GM10266 (cell line): ENCODE data around the gene C1QTNF12.

ENCODE experiments used
- DNase-seq: peaks from one replicate; pipeline ENCODE4 v3.0.0; 2012; ENCODE audit errors: extremely low spot score
- TF ChIP-seq, protein P1 (sequence below): IDR thresholded peaks from 2 replicates; pipeline ENCODE4 v1.5.1; 2012; ENCODE audit warnings: mild to moderate bottlenecking, low read depth; ENCODE audit not compliant: control insufficient read depth, insufficient read depth; ENCODE audit errors: missing control alignments

The C1QTNF12 gene

GRCh38 chr1:1246577-1247340 is at the start of gene C1QTNF12:
Gene C1QTNF12, minus strand, starts transcription at chr1:1246722. Its CDS starts 32 bp downstream, at chr1:1246690.
- TF ChIP-seq, protein P1, sequence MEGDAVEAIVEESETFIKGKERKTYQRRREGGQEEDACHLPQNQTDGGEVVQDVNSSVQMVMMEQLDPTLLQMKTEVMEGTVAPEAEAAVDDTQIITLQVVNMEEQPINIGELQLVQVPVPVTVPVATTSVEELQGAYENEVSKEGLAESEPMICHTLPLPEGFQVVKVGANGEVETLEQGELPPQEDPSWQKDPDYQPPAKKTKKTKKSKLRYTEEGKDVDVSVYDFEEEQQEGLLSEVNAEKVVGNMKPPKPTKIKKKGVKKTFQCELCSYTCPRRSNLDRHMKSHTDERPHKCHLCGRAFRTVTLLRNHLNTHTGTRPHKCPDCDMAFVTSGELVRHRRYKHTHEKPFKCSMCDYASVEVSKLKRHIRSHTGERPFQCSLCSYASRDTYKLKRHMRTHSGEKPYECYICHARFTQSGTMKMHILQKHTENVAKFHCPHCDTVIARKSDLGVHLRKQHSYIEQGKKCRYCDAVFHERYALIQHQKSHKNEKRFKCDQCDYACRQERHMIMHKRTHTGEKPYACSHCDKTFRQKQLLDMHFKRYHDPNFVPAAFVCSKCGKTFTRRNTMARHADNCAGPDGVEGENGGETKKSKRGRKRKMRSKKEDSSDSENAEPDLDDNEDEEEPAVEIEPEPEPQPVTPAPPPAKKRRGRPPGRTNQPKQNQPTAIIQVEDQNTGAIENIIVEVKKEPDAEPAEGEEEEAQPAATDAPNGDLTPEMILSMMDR: no peak
- no peak for DNase-seq

- TF ChIP-seq, protein P1: no peak
- DNase-seq: no peak
These were observed 48.8 kb upstream of the C1QTNF12 start for GRCh38 chr1:1295154-1295923.

DNA sequence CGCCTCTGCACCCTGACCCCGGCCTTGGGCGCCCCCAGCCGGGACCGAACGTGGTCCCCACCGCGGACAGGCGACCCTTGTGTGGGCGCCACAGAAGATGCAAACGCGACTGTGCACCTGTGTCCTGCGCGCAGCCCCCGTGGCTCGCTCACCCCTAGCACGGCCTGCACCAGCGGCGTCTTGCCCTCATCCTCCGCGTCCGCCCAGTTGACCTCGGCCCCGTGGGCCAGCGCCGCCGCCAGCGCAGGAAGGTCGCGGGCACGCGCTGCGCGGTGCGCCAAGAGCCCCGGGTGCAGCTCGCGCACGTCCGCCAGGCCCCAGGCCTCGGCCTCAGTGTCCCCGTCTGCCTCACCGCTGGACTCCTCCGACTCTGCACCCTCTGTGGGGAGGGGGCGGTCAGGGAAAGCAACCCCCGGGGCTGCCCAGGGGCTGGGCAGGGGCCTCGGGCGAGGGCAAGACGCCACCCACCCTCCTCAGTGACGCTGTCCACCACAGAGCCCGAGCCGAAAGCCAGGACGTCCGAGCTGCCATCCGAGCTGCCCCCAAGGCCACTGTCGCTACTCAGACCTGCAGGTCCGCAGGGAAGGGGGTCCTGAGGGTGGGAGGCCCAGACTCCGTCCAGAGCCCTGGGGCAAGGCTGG is 47.8 kb upstream of the C1QTNF12 start:
- TF ChIP-seq, protein P1: no peak
- no peak for DNase-seq

DNA sequence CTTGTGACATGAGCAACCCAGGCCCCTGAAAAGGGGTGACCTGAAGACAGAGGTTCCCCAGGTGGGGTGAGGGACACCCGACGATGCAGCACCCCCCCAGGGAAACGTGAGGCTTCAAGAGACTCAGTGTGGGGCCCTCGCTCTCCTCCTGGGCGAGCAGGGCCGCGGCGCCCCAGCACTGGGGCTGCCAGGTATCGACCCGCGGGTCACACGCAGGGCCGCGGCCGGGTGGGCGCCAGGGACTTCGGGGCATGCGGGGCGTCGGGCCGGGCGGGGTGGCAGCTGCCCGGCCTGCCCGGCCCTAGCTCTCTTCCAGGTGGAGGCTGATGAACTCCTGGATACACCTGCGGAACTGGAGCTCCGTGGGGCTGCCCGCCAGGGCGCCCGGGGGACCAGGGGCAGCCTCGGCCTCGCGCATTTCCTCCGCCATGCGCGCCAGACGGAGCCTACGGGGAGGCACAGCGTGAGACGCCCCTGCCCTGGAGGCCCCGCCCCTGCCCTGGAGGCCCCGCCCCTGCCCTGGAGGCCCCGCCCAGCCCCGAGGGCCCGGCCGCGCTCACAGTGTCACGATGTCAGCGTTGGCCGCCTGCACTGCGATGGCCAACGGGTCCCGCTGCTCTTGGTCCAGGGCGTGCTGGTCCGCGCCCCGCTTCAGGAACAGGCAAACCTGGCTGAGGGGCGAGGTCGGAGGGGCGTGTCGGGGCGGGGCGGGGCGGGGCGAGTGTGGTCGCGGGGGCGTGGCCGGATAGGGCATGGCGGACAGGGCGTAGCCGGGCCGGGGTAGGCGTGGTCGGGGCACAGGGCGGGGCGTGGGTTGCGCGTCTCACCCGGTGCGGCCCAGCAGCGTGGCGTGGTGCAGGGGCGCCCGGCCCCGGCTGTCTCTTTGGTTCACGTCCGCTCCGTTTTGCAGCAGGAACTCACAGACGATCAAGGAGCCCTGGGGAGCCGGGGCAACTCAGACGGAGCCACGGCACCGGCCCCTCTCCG is 47.0 kb upstream of the C1QTNF12 start:
- TF ChIP-seq, protein P1: no peak
- no peak for DNase-seq

DNA sequence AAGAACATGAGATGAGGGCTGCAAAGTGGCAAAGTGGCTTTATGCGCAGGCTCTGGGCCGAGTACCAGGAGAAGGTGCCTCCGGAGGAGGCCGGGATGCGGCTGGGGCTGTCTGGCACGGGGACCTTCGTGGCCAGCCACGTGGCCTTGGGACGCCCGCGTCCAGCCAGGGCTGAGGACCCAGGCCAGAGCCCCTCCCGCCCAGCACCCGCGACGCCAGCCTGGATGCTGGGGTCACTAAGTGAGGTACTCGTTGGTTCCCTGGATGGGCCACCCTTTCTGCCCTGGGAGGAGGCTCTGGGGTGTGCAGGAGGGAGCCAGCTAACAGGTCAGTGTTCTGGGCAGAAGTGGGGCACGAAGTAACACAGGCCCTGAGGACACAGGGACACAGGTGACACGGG is 46.3 kb upstream of the C1QTNF12 start:
- no peak for DNase-seq
- TF ChIP-seq, protein P1: no peak

GRCh38 chr1:1292442-1292779 is 45.9 kb upstream of the C1QTNF12 start:
- DNase-seq: no peak

More at GRCh38 chr1:1292442-1292779, 45.9 kb upstream of the C1QTNF12 start:
- TF ChIP-seq, protein P1: no peak
